GM21529 (cell line): ENCODE data around the gene TAPBP.
"Not testable (repeated sequence)": the region's sequence is repeated elsewhere in the genome, so short reads cannot be mapped to it uniquely, and the experiment has no call there.

Experiments used
- ATAC-seq: cut with Tn5 transposase; IDR thresholded peaks from one replicate; pipeline ENCODE4 v1.9.1; 2021; ENCODE audit not compliant: unreplicated experiment

TAPBP gene

DNA sequence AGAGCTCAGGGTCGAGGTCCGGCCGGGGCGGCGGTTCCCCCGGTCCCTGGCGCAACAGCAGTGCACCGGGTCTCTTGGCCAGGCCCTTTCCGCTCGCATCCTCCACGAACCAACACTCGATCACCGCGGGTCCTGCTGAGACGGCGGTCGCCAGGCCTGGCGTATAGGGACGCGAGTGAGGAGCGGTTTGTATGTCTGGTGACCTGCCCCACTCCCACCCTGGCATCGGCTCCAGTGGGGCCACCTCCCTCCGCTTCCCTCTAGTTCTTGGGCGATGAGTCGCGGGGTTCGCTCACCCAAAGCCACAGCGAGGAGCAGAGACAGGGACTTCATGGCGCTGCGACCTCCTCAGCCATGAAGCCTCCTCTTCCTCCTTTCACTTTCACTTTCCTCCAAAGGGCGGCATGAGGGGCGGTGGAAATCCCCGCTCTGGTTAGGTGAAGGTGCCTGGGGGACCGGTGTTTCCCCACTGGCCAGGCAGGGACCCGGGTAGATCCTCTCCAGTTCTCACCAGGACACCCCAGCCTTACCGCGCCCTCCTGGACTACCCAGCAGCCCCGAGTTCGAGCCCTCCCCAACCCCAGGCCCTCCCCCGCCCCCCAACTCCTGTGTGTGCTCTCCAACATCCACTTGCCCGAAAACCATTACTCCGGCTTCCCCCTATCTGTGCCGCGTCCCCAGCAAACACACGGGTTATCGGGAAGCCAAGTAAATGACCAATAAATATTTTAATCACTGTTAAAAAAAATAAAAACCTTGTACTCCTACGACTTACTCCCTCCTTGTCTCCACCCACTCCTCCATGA, at the start of gene TAPBP:
TAPBP (minus strand) TSS at position 370 of the 806 bp plus-strand sequence; CDS start at position 333, 37 bp downstream.
- ATAC-seq, result peak; percentile 38

- ATAC-seq, result not testable (repeated sequence)
Measured at GRCh38 chr6:33363486-33363885, 49.6 kb upstream of the TAPBP start.

DNA sequence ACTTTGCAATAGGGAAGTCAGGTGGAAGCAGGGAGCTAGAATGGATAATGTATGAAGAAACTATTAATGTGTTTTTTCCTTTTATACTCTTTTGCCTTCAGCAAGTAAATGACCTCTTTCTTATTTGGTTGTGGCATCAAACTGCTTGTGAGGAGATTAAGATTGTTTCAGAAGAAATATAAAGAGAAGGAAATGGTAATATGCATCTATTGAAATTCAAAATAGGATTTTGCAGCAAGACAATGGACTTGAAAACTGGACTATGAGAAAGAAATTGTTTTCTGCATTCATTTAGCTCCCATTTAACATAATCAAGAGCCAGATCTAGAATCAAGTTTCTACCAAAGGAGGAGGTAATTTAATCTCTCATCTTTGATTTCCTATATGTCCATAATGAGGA, 45.5 kb upstream of the TAPBP start:
- no peak for ATAC-seq

DNA sequence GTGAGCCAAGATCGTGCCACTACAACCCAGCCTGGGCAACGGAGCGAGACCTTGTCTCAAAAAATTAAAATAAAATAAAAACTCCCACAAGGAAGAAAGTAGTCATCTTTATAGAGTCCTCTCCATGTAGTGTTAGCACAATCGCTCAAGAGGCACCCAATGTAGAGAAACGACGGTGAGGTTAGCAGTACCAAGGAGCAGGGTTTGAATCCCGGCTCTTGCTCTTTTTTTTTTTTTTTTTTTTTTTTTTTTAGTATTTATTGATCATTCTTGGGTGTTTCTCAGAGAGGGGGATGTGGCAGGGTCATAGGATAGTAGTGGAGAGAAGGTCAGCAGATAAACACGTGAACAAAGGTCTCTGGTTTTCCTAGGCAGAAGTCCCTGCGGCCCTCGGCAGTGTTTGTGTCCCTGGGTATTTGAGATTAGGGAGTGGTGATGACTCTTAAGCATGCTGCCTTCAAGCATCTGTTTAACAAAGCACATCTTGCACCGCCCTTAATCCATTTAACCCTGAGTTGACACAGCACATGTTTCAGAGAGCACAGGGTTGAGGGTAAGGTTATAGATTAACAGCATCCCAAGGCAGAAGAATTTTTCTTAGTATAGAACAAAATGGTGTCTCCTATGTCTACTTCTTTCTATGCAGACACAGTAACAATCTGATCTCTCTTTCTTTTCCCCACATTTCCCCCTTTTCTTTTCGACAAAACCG, 43.4 kb upstream of the TAPBP start:
- ATAC-seq, result not testable (repeated sequence)

- ATAC-seq, result no peak
Measured at GRCh38 chr6:33356295-33356694, 42.4 kb upstream of the TAPBP start.

GRCh38 chr6:33355860-33356259, 42.0 kb upstream of the TAPBP start:
- ATAC-seq, result not testable (repeated sequence)

DNA sequence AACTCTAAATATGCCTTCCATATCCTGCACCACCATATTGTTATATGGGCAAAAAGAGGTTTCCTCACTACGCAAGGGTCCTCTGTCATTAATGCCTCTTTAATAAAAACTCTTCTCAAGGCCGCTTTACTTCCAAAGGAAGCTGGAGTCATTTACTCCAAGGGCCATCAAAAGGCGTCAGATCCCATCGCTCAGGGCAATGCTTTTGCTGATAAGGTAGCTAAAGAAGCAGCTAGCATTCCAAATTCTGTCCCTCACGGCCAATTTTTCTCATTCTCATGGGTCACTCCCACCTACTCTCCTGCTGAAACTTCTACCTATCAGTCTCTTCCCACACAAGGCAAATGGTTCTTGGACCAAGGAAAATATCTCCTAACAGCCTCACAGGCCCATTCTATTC, 33.9 kb upstream of the TAPBP start:
- ATAC-seq, result no peak

GRCh38 chr6:33346972-33347371, 33.1 kb upstream of the TAPBP start:
- ATAC-seq, result not testable (repeated sequence)

DNA sequence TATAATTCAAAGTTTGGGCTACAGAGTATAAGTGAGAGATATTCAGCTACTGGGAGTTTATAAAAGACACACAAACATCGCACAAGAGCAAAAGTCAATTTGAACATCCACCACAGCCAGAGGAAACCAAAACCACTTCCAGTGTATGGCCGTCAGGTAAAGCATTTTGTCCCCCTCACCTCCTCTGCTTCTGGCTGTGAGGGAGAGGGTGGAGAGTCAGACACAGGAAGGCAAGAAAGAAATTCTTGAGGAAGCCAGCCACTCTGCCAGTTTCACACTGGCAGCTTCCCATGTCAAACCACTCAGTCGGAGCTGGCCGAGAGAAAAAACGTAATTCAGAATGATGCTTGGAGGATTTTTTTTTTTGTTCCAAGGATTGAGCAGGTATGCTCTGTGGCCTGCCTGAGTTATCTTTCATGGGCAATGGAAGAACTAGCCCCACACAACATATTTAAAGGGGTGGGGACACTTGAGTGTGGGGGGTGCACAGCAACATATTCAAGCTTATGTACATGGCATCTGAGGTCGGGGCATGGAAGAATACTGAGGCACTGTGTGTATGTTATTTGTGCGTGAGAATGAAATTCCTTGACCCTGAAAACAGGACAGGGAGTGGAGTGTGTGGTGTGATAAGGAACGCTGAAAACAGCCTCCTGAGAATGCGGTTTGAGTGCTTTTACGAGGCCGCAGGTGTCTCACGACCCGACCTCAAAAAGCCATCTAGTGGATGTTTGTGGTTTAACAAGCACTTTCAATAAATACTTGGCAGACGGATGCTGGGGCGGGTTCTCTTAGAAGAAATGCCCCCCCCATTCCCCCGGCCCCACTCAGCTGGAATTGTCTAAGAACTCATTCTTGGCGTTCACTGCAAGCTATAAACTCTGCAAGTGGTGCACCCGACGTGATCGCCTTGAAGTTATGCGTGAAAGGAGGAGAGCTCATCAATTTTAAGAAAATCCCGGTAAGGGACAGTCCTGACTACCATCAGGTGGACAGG, 31.1 kb upstream of the TAPBP start:
- no peak for ATAC-seq

GRCh38 chr6:33343953-33344611, 30.2 kb upstream of the TAPBP start:
- ATAC-seq, result peak; percentile 53

- not testable (repeated sequence) for ATAC-seq
Measured at GRCh38 chr6:33343606-33343952, 29.7 kb upstream of the TAPBP start.

- no peak for ATAC-seq
Measured at GRCh38 chr6:33339193-33339592, 25.3 kb upstream of the TAPBP start.

DNA sequence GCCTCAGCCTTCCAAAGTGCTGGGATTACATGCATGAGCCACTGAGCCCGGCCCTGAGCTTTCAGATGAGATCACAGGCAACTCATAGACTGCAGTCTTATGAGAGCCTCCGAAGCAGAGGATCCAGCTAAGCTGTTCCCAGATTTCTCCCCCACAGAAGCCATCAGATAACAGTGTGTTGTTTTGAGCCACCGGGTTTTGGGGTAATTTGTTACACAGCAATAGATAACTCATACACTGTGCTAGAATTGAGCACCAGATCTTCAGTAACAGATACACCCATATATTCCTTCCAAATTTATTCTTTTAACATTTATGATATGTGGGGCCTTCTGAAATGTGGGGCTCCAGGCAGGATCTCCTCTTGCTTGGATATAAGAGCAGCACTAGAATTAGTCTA, 22.6 kb upstream of the TAPBP start:
- ATAC-seq, result no peak

- no peak for ATAC-seq
Measured at GRCh38 chr6:33335916-33336315, 22.0 kb upstream of the TAPBP start.

DNA sequence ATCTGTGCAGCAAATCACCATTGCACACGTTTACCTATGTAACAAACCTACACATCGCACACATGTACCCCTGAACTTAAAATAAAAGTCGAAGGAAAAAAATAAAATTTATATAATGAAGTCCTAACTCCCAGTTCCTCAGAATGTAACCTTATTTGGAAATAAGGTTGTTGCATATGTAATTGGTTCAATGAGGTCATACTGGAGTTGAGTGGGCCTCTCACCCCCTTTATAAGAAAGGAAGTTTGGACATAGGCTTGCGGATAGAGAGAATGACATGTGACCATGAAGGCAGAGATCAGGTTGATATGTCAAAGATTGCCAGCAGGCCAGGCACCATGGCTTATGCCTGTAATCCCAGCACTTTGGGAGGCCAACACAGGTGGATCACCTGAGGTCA, 19.8 kb upstream of the TAPBP start:
- ATAC-seq, result no peak

GRCh38 chr6:33330736-33331135, 16.9 kb upstream of the TAPBP start:
- no peak for ATAC-seq

- no peak for ATAC-seq
Measured at GRCh38 chr6:33329058-33329457, 15.2 kb upstream of the TAPBP start.

GRCh38 chr6:33324125-33324524, 10.2 kb upstream of the TAPBP start:
- ATAC-seq, result no peak

- ATAC-seq, result peak; percentile 10
Measured at GRCh38 chr6:33323623-33323948, 9.7 kb upstream of the TAPBP start.

- no peak for ATAC-seq
Measured at GRCh38 chr6:33321227-33321626, 7.3 kb upstream of the TAPBP start.
